NCI-H446 treated with DMSO at 0.1 percent for 48 hours (cell line): ENCODE data around the gene FAM72C.
"Not testable (repeated sequence)": the region's sequence is repeated elsewhere in the genome, so short reads cannot be mapped to it uniquely, and the experiment has no call there.

Source experiments
- DNase-seq: peaks from one replicate; lab custom pipeline; 2025; lab: John Stamatoyannopoulos, UW

FAM72C gene

DNA sequence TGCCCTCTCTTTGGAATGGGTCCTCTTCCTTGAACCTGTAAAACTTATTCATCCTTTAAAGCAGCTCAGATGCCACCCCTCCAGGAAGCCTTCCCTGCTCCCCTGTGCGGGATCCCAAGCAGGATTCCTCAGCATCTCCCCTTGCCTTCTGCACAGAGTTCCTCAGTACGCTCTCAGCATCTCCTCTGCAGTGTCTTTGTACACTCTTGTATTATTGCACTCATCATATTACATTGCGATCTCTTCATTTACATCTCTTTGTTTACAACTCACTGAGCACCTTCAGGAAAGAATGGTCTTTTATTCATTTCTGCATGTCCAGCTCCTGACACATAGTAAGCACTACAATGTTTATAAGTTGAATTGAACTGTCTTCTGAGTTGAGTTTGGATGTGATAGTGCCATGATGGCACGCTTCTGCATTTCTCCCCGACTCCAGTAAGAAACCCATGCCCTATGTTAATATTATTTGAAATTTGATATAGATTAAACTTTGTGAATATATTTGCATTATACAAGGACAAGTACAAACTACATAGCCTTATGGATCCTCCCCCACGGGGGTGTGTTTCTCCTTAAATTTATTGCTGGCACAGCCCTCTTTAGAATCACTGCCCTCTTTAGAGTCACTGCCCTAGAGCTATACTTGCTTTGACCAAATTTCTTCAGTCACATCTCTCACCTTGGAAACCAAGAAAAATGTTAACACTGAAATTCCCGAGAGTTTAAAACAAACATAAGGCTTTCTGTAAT, 13.1 kb upstream of the FAM72C start:
- not testable (repeated sequence) for DNase-seq

DNA sequence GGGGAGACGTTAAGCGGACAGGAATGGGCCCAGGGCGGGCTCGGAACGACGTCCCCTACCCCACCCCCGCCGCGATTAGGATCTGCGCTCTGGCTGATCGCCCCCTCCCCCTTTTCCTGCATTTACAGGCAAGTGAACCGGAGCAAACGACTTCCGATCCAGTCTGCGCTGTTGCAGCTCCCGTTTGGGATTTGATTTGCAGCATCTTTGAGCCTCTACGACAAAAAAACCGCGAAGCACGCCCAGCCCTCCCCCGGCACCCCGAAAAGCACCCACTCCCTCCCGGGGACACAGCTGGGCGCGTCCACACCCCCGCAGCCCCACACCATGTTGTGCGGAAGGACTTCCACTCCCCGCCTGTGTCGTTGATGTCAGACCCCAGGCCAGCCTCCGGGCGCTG, 2.6 kb upstream of the FAM72C start:
- DNase-seq, result not testable (repeated sequence)

DNA sequence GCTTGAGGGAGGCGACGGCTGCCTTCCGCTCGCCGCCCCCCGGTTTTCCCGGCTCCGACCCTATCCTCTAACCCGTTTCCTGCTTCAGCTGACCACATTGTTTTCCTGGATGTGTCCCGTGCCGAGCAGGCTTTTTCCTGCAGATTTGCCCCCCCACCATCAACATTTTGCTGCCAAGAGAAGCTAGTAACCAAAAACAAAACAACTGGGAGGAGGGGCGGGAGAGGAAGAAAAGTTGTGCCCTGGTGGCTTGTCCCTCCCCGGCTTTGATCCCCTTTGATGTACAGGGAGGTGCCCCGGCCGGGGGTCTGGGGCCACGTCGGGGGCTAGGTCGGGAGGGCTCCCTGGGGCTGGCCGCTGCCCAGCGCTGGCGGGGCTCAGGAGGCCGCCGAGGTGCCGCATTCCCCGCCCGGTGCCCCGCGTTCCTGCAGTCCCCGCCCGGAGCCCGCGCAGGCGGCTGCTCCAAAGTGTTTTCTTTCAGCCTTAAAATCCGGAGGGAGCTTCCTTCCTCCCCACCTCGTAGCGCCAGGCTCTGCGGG, 2.2 kb upstream of the FAM72C start:
- DNase-seq, result not testable (repeated sequence)

DNA sequence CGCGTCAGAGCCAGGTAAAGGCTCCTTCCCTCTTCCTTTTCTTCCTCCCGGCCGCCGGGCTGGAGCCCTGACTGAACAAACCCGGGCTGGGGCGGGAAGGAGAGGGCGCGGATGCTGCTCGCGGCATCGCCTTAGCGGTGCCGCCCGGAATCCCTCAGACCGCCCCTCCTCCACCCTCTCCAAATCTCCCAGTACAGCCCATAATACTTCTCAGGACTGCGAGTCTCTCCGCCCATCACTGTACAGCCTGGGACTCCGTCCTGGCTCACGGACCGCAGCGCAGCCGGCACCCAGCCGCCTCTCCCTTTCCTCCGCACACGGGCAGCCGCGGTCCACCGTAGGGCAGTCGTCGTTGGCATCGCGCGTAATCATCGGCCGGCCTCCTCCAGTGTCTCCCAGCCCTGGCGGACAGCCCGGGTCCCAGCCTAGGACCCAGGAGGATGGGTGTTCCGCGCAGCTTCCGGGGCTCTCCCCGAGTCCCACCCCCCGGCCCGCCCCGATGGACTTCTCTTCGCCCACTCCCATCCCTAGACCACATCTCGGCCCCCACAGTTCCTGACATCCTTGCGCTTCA, 1.1 kb upstream of the FAM72C start:
- DNase-seq, result not testable (repeated sequence)

DNA sequence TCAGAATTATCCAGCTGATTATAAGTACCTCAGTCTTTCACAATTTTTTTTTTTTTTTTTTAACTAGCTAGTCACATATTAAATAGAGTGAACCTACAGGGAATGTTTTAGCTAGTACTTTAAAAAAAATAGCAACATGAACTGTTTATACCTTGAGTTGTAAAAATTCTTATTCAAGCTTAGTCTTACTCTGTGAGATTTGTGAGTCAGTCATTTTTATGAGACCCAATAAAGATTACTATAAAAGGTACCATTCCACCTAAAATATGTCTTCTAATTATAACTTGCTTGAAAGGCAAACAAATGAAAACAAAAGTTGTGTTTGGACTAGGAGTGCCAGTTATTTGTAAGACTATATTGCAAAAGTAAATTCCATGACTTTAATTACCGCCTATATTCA, 5.9 kb downstream of the FAM72C start:
- not testable (repeated sequence) for DNase-seq

DNA sequence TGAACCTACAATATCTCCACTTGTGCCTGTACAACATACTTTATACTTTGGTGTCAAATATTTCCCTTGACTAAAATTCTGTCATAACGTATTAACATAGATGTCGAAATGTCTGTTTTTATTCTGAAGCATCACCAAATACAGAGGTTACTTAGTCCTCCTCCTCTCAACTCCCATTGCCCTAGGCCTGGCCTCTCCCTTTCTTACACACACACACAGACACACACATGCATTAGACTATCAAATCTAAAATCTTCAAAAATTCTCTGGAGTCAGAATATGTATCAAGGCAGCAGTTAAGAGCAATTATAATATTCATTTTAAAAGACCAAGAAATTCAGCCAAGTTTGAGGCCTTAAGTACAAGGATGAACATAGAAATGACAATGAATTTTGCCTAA, 7.5 kb downstream of the FAM72C start:
- DNase-seq, result not testable (repeated sequence)

DNA sequence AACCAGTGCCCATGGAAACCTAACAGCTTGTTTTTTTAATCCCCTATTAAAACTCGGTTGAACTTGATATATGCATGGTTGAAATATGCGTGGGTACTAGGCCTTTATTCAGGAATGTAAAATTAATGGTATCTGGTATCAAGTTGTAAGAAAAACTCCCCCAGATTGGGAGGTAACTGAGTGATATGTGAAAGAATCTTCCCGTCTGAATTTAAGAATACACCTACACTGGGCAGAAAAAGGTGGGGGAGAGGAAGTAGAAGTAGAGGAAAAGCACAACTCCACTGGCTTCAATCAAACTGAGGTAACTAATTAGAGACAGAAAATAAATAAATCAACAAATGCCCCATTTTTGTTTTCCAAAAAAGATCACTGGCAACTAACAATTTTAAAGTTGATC, 15.9 kb downstream of the FAM72C start:
- DNase-seq, result not testable (repeated sequence)

DNA sequence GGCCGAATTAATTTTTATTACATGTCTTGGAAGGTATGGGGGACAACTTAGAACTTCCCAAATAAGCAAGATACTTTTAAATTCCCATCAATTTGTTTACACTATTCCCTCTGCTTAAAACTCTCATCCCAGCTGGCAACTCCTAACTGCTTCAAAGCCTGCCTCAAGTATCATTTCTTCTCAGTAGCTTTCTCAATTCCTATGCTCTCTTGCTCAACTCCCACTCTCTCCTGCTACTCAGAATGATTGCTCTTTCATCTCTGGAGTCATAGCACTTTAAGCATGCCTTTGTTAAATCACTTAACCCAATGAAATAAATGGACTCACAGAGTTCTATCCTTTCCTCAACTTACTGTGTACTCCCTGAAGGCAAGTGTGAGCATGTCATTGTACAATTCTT, 18.9 kb downstream of the FAM72C start:
- DNase-seq, result not testable (repeated sequence)

DNA sequence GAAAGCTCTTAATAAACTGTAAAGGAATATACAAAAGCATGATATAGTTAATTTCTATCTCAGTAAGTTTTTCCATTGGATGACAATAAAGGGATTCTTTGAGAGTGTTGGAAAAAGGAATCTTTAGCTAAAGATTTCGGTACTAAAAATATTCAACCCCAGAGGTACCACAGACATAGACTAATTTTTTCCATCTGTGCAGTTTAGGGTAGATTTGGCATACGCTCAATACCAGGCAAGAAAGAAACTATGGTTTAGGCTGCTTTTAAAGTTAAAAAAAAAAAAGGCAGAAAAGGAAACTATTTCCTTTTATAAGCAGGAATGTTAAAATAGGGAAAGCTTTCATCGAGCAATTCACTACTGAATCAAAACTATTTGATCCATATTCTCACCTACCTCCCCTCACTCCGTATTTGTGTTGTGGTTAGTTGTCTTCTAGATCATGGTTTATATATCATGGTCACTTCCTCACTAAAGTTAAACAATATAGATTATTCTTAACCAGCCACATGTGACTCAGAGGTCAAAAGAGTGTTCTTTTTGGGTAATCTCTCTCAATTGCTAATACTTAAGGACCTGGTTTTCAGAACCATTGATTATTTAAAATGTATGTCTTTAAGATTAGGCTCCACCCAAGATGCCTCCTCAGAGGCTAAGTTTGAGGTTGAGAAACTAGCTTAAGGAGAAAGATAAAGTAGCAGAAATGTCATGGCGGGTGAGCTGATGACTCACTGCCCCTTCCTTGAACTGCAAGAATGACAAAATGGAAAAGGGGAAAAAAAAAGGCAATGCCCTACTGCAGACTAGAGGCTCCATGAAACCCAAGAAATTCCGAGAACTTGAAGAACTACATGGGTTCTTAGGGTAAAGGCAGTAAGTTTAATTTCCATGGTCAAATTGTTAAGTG, 20.0 kb downstream of the FAM72C start:
- DNase-seq, result not testable (repeated sequence)

DNA sequence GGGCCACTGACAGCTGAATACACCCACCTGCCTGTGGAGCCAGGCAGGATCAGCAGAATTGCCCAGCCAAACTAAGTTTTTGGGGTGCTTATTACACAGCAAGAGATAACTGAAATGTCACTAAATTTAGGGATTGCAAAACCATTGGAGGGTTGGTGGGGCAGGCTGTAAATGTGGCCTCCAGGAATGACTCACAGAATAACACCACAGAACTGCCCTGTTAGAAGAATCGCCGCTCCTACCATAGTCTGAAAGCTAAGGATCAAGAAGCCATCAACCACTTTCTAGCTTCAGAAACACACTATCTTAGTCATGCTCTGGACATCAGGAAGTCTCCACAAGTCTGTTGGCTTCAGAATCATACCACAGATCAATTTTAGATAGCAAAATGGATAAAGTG, 24.0 kb downstream of the FAM72C start:
- DNase-seq, result not testable (repeated sequence)

DNA sequence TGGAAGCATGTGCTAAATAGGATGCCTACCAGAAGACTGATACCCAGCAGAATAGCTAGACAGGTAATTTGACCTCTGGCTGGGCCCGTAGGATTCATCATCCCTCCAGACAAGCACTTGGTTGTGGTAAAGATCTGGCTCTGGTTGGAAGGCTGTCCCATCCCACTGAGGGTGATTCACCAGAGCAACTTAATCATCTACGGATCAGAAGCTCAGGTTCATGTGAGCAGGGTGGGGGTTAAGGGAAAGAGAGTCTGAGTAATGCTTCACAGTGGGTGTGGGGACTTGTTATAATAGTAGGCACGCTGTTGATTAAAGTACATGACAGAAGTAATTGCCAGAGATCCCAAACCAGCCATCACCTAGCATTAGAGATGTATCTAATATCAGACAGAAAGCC, 26.5 kb downstream of the FAM72C start:
- DNase-seq, result not testable (repeated sequence)

DNA sequence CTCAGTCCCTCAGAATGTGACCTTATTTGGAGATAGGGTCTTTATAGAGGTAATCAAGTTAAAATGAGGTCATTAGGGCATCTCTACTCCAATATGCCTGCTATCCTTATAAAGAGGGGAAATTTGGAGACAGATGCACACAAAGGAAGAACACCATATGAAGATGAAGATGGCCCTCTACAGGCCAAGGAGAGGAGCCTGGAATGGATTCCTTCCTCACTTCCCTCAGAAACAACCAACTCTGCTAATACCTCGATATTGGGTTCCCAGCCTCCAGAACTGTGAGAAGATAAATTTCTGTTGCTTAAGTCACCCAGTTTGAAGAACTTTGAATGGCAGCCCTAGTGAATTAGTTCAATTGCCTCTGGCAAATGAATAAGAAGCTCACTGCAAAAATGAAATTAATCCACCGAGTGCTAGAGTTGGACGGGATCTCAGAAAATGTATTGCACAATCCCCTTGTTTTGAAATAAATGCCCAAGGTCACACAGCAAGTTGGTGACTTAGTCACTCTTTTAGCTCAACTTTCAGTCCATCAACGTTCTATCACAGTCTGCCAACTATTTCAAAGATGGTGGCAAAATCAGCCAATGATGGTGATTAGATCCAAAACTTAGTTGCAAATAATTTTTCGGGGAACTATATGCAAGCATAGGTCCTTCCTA, 27.1 kb downstream of the FAM72C start:
- not testable (repeated sequence) for DNase-seq

DNA sequence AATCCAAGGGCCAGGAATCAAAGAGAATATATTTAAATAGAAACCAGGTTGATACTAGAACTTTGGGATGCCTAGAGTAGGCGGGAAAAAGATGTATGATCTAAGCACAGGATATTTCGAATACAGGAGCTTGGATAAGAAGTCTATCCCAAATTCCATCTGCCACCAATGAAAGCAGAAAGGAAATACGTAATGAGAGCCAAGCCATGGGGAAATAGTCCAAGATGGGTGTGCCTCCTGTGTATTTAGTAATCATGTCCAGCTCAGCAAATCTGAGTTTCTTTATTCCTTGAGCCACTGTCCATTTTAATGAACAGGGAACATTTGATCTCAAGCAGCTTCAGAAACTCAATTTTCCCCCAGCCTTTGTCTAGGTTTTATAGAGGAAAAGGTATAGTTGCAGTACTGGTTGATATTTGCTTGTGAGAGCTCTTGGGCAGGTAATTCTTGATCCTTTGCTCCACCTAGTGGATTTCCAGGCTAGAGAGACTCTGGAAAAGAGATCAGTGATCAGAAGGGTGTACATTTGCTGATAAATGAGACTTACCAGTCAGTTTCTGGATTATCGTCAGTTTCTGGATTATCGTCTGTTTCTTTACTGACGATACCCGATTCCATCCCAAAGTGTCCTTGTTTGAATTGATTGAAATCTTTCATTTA, 28.3 kb downstream of the FAM72C start:
- not testable (repeated sequence) for DNase-seq

DNA sequence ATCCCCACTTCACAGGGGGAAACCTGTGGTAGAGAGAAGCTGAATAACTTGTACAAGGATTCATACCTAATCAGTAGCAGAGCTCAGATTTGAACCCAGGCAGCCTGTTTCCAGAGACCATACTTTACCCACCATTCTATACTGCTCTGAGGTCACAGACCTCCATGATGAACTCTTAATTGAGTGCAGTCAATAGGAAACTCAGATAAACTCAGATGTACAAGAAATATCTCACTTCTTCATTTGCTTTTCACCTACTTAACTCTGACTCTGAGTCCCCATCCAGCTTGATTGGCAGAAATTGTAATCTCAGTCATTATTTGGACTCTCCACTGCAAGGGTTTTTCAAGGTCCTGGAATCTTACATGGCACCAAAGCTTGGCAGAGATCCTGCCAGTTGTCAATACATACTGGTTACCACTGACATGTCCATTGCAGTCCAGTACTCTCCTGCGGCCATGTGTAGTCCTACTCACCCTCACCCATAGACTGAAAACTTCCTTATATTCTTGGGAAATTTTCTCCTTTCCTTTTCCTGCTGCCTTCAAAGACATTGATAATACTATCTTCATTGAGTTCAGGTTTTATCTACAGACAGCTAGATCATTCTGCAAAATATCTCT, 29.4 kb downstream of the FAM72C start:
- not testable (repeated sequence) for DNase-seq

DNA sequence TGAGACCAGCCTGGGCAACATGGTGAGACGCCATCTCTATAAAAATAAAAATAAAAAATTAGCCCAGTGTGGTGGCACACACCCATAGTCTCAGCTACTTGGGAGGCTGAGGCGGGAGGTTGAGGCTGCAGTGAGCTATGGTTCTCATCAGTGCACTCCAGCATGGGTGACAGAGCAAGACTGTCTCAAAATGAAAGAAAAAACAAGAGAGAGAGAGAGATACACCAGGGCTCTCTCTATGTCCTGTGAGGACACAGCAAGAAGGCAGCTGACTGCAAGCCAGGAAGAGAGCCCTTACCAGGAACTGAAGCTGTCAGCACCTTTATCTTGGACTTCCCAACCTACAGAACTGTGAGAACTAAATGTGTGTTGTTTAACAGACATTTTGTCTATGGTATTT, 32.1 kb downstream of the FAM72C start:
- not testable (repeated sequence) for DNase-seq

DNA sequence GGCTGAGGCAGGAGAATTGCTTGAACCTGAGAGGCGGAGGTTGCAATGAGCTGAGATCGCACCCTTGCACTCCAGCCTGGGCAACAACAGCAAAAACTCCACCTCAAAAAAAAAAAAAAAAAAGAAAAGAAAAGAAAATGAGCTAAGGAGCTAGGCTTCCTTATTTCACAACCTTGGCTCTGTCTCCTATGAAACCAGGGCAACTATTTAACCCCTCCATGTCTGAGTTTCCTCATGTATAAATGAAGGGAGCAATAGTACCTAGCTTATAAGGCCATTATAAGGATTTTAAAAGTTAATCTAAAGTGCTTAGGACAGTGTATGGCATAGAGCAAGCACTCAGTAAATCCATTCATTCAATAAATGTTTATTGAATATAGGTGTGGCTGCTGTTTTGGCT, 32.9 kb downstream of the FAM72C start:
- not testable (repeated sequence) for DNase-seq

DNA sequence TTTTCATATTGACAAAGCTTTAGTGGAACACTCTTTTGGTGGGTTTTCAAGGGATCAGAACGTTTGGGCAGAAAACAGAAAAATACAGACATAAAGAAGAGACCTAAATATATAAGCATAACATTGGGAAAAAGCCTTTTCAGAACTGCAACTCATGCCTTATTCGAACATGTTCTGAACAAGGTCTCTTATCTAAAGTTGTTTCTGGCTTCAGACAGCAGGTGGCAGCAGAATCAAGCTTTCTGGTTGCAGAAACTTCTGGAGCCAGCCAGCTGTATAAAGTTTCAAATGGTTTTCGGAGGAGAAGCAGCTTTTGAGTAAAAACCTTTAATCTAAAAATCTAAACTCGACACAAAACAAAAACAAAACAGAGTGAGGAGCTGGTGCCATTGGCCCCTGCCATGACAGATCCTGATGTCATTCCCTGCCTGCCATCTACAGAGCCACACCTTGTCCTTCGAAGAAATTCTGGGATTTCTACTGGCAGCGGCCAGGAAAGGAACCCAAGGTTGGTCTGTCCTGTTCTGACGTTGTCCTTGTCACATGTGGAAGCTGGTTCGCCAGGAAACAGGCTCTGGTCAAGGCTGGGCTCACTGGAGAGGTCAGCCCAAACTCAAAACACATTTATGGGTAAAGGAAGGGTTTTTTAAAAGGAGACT, 35.2 kb downstream of the FAM72C start:
- not testable (repeated sequence) for DNase-seq

DNA sequence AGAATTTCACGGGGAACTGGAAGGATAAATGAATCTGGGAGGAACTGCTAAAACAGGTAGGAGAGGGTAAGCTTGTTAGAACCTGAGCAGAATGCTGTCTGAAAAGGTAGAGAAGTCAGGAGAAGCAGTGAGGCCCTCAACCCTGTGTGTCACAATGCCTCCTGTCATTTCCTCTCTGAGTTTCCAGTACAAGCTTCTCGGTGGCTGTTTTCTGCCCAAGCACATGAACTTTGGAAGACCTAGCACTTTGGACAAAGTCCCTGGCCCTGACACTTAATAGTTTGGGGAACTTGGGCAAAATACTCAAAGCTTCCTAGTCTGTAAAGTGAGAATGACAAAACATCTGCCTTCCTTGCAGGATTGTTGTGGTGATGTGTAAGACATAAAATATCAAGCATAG, 52.7 kb downstream of the FAM72C start:
- not testable (repeated sequence) for DNase-seq

DNA sequence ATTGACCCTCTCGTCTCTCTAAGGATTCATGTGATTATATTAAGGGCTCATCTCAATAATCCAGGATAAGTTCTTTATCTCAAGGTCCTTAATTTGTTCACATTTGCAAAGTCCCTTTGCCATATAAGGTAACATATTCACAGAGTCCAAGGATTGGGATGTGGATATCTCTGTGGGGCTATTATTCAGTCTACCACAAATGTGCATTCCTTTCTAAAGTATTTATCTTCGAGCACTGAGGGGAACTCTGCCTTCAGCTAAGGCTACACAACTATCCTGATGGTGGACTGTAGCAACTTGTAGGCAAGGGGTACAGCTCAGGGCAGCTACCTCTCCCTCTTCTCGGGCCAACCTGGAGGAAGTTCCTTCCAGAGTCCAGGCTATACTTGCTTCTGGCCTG, 53.2 kb downstream of the FAM72C start:
- not testable (repeated sequence) for DNase-seq

DNA sequence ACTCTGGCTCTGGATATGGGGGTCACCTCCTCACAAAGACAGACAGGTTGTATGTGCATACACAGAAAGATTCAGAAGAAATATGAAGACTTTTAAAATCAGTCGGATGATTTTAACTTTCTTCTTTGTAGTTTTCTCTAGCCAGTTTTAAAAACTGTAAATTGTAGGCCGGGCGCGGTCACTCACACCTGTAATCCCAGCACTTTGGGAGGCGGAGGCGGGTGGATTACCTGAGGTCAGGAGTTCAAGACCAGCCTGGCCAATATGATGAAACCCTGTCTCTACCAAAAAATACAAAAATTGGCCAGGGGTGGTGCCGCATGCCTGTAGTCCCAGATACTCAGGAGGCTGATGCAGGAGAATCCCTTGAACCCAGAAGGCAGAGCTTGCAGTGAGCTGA, 58.1 kb downstream of the FAM72C start:
- DNase-seq, result not testable (repeated sequence)
